T47D (cell line): ENCODE measurements around the gene NAA30.
"Not testable (repeated sequence)": the region's sequence is repeated elsewhere in the genome, so short reads cannot be mapped to it uniquely, and the experiment has no call there.

ENCODE experiments used
- DNase-seq, 2 experiments: peaks; one replicate each; pipeline versions ENCODE4 v3.0.0 to v3.0.0-alpha.2; 2011 to 2012; ENCODE audit warnings: low read depth in 1 of 2, low spot score in 1 of 2
- JUND ChIP-seq: IDR thresholded peaks from 2 replicates; pipeline ENCODE4 v1.6.1; 2012; ENCODE audit warnings: low read depth
- in situ Hi-C: cut with HindIII; loops from 2 replicates; pipeline ENCODE4 v1.10.0; 2016; ENCODE audit warnings: low sequenced_read_pairs, low pct_unique_long_range_greater_than_20kb

The NAA30 gene

GRCh38 chr14:57390037-57390805 lies at the start of gene NAA30:
TSS of gene NAA30 (plus strand) at chr14:57390586. CDS start at chr14:57390958, 372 bp downstream.
- no peak for TF ChIP-seq JUND
- peak; percentile 91 to 98 for DNase-seq
- in situ Hi-C loops: no loop called here

DNA sequence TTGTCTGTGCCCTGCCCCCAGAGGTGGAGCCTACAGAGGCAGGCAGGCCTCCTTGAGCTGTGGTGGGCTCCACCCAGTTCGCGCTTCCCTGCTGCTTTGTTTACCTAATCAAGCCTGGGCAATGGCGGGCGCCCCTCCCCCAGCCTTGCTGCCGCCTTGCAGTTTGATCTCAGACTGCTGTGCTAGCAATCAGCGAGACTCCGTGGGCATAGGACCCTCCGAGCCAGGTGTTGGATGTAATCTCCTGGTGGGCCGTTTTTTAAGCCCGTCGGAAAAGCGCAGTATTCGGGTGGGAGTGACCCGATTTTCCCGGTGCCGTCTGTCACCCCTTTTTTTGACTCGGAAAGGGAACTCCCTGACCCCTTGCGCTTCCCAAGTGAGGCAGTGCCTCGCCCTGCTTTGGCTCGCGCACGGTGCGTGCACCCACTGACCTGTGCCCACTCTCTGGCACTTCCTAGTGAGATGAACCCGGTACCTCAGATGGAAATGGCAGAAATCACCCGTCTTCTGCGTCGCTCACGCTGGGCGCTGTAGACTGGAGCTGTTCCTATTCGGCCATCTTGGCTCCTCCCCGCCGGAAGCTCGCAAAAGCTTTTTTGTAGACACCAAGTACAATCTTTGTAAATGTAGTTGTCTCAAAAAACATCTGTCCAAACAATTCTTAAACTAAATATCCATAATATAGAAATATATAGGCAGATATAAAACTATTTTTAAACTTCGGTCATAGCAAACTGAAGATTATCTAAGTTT lies 46.7 kb upstream of the NAA30 start:
- DNase-seq, in situ Hi-C loops: not testable (repeated sequence)

DNA sequence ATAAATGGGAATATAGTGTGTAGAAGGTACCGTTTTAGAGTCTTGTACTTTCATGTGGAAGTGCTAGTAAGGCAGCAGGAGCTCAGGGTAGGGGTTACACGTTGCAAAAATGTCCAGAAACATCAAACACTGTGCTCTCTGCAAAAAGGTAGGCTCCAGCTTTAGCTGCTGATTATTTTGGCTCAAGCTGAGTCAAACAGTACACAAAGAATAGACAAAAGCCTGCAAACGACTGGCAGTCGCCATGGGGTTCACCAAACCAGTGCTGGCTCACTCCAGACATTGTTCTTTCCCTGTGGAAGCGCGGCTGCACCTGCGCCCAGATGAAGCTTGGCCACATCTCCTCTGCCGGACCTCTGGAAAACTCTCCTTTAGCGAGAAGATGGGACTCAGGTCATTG lies 45.3 kb upstream of the NAA30 start:
- no peak for TF ChIP-seq JUND
- in situ Hi-C loops: no loop called here
- peak in 1 of 2 experiments; percentile 11 for DNase-seq

GRCh38 chr14:57346741-57347140 lies 43.6 kb upstream of the NAA30 start:
- no peak for DNase-seq
- in situ Hi-C loops: no loop called here

DNA sequence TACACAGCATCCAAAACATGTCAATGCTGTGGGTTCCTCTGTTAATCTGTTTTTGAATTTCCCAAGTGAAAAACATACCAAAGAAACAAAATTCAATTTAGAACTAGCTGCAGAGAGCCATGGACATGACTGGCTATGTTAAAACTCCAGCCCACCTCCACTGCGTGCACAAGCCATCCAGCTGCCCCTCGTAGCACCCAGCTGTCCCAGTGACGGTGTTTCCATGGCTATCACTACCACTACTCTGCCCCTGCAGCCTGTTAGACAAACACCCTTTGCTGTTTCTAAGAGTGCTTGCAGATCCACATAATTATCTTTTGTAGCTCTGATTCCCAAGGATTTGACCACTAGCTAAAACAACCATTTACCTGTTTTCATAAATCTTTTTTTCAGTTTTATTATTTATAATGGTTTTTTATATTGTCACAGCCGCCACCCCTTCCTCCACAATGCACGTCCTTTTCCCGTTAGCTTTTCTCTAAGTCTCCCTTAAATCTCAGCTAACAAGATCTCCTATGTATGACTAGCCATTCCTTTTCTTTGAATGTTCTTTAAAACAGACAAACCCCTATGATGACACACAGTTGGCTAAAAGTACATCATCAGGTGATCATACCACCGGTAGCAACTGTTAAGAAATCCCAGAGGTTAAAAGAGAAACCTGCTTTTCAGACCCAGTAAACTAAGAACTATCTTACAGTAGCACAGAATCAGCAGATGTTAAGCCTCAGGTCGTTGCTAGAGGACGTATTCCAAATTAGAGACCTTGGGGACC lies 37.8 kb upstream of the NAA30 start:
- no peak for DNase-seq
- TF ChIP-seq JUND: no peak
- in situ Hi-C loops: no loop called here

More at GRCh38 chr14:57346741-57347140, 43.6 kb upstream of the NAA30 start:
- no peak for TF ChIP-seq JUND

- no peak for TF ChIP-seq JUND
- in situ Hi-C loops: no loop called here
- DNase-seq: no peak
Measured at GRCh38 chr14:57355081-57355800, 35.1 kb upstream of the NAA30 start.

DNA sequence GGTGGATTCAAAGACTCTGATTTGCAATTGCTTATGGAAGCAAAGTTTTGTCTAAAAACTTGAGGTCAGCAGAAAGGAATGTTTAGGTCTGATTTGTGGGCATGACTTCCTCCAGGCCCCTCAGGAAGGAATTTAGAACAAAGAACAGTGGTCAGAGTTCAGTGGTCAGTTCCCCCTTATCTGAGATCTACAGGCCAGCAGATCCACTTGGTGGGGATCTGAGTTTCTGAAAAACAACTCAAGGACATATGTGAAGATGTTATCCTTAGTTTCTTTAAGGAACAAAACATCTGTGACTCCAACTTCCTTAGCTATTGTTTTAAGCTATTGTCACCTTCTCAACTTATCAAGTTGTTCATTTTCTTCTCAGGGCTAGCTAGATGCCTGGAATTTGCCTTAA lies 28.0 kb upstream of the NAA30 start:
- in situ Hi-C loops: no loop called here
- no peak for TF ChIP-seq JUND
- no peak for DNase-seq

GRCh38 chr14:57364659-57365450 lies 25.5 kb upstream of the NAA30 start:
- TF ChIP-seq JUND: no peak
- DNase-seq: no peak
- in situ Hi-C loops: no loop called here

- DNase-seq, in situ Hi-C loops: not testable (repeated sequence)
Measured at GRCh38 chr14:57370187-57370586, 20.2 kb upstream of the NAA30 start.

GRCh38 chr14:57371013-57371412 lies 19.4 kb upstream of the NAA30 start:
- in situ Hi-C loops: no loop called here
- TF ChIP-seq JUND: no peak
- no peak for DNase-seq

DNA sequence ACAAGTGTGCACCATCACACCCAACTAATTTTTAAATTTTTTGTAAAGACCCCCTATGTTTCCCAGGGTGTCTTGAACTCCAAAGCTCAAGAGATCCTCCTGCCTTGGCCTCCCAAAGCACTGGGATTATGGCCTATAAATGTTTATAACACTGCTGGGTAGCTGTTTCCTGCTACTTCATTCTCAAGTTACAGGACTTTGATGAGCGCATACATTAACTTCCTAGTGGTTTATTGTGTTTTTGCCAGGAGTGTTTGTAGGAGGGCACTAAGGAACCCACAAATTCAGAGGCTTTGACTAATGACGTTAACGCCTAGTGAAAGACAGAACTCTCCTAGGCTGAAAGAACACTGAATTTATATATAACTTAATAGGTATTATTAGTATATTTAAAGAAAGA lies 15.2 kb upstream of the NAA30 start:
- no peak for TF ChIP-seq JUND
- in situ Hi-C loops: no loop called here

More for the DNA sequence above, 15.2 kb upstream of the NAA30 start:
- DNase-seq: no peak
